NK-92 treated with Interleukin-12 subunit alpha and Interleukin-12 subunit beta, amount 100 ng/mL, for 24 hours (cell line): ENCODE data around the gene ZBTB7B.
"Not testable (repeated sequence)": the region's sequence is repeated elsewhere in the genome, so short reads cannot be mapped to it uniquely, and the experiment has no call there.

Source experiments
- DNase-seq: peaks from one replicate; lab custom pipeline; 2025; lab: John Stamatoyannopoulos, UW

ZBTB7B gene

GRCh38 chr1:154988058-154988954 is 14.3 kb upstream of the ZBTB7B start:
- DNase-seq, result no peak

- no peak for DNase-seq
Observed at GRCh38 chr1:154989195-154989860, 13.3 kb upstream of the ZBTB7B start.

GRCh38 chr1:154990276-154990675 is 12.3 kb upstream of the ZBTB7B start:
- DNase-seq, result no peak

GRCh38 chr1:154992721-154993571 is 9.7 kb upstream of the ZBTB7B start:
- no peak for DNase-seq

GRCh38 chr1:154993572-154994268 is 8.9 kb upstream of the ZBTB7B start, which contains the start of gene LENEP:
LENEP (plus strand) TSS chr1:154993586; CDS start chr1:154993608, 22 bp downstream.
- no peak for DNase-seq

- DNase-seq, result no peak
Observed at GRCh38 chr1:154994269-154994587, 8.4 kb upstream of the ZBTB7B start.

GRCh38 chr1:154994591-154994990 is 8.0 kb upstream of the ZBTB7B start:
- DNase-seq, result no peak

GRCh38 chr1:154995301-154995983 is 7.2 kb upstream of the ZBTB7B start:
- not testable (repeated sequence) for DNase-seq

GRCh38 chr1:154996966-154997701 is 5.5 kb upstream of the ZBTB7B start:
- no peak for DNase-seq

- DNase-seq, result no peak
Observed at GRCh38 chr1:154998201-154998780, 4.3 kb upstream of the ZBTB7B start.

GRCh38 chr1:154998818-154999570 is 3.6 kb upstream of the ZBTB7B start:
- no peak for DNase-seq

GRCh38 chr1:154999571-155000410 is 2.8 kb upstream of the ZBTB7B start:
- no peak for DNase-seq

GRCh38 chr1:155000411-155000725 is 2.2 kb upstream of the ZBTB7B start:
- DNase-seq, result no peak

GRCh38 chr1:155000726-155001424 is 1.7 kb upstream of the ZBTB7B start:
- no peak for DNase-seq

- no peak for DNase-seq
Observed at GRCh38 chr1:155001425-155001674, 1.3 kb upstream of the ZBTB7B start.

GRCh38 chr1:155001675-155002463 is 733 bp upstream of the ZBTB7B start:
- DNase-seq, result peak; percentile 97

- no peak for DNase-seq
Observed at GRCh38 chr1:155003227-155003765, 694 bp downstream of the ZBTB7B start.
